IMR-90 (cell line): ENCODE results near the gene PLA2G4D.

Source experiments
- BHLHE40 ChIP-seq: fragments of 150-350 bp; IDR thresholded peaks from 2 replicates; pipeline ENCODE4 v1.6.1; 2016; ENCODE audit warnings: mild to moderate bottlenecking, low read depth, low read length
- CTCF ChIP-seq: conservative IDR thresholded peaks from 2 replicates; pipeline ENCODE4 v1.5.1; 2012; ENCODE audit warnings: mild to moderate bottlenecking, low read depth, low read length, improper control_type of control experiment
- MAFK ChIP-seq: IDR thresholded peaks from 2 replicates; pipeline ENCODE4 v1.6.1; 2012; ENCODE audit warnings: low read depth, low read length, improper control_type of control experiment
- MAZ ChIP-seq: IDR thresholded peaks from 2 replicates; pipeline ENCODE4 v1.6.1; 2012; ENCODE audit warnings: low read depth, mild to moderate bottlenecking, low read length, improper control_type of control experiment, moderate library complexity, borderline replicate concordance
- POLR2A ChIP-seq: IDR thresholded peaks from 2 replicates; pipeline ENCODE4 v1.6.1; 2012; ENCODE audit warnings: mild to moderate bottlenecking, low read depth, low read length
- RAD21 ChIP-seq: IDR thresholded peaks from 2 replicates; pipeline ENCODE4 v1.6.1; 2012; ENCODE audit warnings: low read length, improper control_type of control experiment
- RCOR1 ChIP-seq: IDR thresholded peaks from 2 replicates; pipeline ENCODE4 v1.6.1; 2012; ENCODE audit warnings: mild to moderate bottlenecking, low read length, improper control_type of control experiment; ENCODE audit not compliant: insufficient replicate concordance
- RFX5 ChIP-seq: IDR thresholded peaks from 2 replicates; pipeline ENCODE4 v1.8.0; 2012; ENCODE audit warnings: low read depth, mild to moderate bottlenecking, low read length, moderate library complexity
- SMC3 ChIP-seq: fragments of 150-350 bp; IDR thresholded peaks from 2 replicates; pipeline ENCODE4 v1.6.1; 2016; ENCODE audit warnings: low read depth, mild to moderate bottlenecking, antibody characterized with exemption, low read length, moderate library complexity
- USF2 ChIP-seq: fragments of 150-350 bp; IDR thresholded peaks from 2 replicates; pipeline ENCODE4 v1.6.1; 2017; ENCODE audit warnings: mild to moderate bottlenecking, antibody characterized with exemption, low read length, low read depth

GRCh38 chr15:42035435-42035761, 59.0 kb downstream of the PLA2G4D start:
- TF ChIP-seq CTCF (no peak), BHLHE40 (no peak), SMC3 (no peak), RFX5 (no peak), MAFK (no peak), USF2 (no peak), POLR2A (no peak), RCOR1 (no peak), RAD21 (no peak), MAZ (no peak)
